NCI-H1105 (cell line): Measurements from ENCODE around the gene GFOD1.
"Not testable (repeated sequence)": the region's sequence is repeated elsewhere in the genome, so short reads cannot be mapped to it uniquely, and the experiment has no call there.

Source experiments
- DNase-seq: peaks from one replicate; lab custom pipeline; 2025; lab: John Stamatoyannopoulos, UW

Gene GFOD1

GRCh38 chr6:13511913-13512717 lies 24.7 kb upstream of the GFOD1 start:
- no peak for DNase-seq

DNA sequence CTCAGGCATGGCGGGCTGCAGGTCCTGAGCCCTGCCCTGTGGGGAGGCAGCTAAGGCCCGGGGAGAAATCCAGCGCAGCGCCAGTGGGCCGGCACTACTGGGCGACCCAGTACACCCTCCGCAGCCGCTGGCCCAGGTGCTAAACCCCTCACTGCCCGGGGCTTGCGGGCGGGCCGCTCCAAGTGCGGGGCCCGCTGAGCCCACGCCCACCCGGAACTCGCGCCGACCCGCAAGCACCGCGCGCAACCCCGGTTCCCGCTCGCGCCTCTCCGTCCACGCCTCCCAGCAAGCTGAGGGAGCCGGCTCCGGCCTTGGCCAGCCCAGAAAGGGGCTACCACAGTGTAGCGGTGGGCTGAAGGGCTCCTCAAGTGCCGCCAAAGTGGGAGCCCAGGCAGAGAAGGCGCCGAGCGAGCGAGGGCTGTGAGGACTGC lies 23.8 kb upstream of the GFOD1 start:
- DNase-seq = not testable (repeated sequence)

DNA sequence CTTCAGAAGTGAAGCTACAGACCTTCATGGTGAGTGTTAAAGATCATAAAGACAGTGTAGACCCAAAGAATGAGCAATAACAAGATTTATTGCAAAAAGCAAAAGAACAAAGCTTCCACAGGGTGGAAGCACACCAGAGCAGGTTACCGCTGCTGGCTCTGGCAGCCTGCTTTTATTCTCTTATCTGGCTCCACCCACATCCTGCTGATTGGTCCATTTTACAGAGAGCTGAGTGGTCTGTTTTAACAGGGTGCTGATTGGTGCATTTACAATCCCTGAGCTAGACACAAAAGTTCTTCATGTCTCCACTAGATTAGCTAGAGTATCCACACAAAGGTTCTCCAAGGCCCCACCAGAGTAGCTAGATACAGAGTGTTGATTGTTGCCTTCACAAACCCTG lies 23.0 kb upstream of the GFOD1 start:
- DNase-seq = not testable (repeated sequence)

DNA sequence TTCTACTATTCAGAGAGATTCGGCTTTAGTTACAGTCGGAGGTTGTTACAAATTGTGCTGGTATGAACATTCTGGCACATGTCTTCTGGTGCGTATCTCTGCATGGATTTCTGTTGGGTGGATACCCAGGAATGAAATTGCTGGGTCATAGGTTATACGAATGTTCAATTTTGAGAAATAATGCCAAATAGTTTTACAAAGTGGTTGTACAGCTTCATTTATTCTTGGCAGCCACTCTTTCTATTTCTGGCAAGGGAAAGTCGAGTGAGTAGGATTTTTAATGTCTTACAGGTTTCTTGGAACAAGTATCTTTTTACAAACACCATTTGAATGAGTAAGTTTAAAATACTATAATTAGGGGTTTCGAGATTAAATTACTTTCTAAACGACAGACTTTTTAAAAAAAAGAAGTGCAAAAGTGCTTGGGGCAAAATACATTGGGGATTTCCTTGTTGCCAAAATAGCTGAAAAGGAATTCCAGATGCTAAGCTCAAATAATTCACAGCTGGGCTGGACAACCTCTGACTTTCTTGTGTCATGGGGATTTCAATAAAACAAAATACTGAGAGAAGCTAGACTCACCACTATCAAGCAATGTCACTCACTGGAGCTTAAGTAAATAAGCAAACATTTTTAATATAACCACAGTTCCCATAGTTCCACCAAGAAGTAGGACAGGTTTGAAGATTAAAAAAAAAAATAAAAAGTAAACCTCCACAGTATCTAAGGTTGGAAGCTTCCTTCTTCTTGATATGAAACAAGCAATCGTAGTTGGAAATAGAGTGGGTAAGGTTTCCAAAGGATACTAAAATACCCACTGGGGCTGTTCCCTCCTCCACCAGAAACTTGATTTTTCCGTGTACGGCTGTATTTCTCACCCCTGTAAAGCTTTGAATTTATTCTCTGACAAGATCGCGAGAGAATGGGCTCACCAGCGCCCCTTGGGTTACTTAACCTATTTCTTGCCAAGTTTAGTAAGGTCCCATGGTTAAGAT lies 21.6 kb upstream of the GFOD1 start:
- DNase-seq = no peak

GRCh38 chr6:13507306-13507860 lies 20.0 kb upstream of the GFOD1 start:
- no peak for DNase-seq

DNA sequence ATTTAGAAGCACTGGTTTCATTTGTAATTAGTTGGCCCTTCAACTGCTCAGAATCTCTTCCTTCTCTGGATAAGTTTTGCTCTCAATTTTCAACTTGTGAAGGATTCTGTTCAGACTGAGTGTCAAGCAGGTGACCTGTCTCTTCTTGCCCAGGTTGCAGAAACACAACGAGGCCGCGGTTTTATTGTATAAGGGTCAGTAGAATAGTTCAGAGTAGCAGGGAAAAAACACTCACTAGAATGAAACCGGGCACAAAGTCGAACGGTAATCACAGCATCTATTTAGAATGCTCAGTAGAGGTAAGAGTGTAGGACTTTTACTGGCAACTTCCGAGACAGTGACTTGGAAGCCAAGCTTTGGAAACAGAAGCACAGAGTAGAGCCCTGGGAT lies 17.9 kb upstream of the GFOD1 start:
- no peak for DNase-seq

DNA sequence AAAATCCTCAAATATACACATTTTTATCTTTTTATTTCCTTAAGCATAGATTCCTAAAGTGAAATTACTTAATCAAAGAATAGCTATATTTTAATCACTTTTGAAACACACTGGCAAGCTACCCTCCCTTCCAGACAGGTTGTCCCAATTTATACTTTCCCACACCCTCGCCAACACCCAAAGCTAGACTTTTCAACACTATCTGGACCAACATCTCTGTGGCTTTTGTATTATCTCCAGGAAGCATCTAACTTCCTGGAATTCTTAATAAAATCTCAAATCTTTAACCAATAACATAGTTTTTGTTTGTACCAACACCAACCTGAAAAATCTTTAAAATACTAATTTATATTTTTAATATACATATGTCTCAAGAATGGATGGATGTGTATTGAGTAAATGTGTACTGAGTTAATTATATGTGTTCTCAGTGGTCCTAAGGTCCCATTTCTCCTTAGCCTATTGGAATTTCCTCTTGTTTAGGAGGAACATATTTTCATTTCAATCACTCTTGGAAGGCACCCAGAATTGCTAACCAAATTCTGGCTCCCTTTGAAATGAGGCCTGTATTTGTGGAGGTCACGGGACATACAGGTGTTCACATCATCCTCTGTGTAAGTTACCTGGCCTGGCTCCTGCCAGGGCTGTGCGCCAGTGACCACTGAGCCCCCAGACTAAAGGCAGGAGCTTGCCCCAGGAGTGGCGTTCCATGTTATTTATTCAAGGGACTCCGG lies 17.4 kb upstream of the GFOD1 start:
- DNase-seq = no peak

- no peak for DNase-seq
Observed at GRCh38 chr6:13500915-13501314, 13.5 kb upstream of the GFOD1 start.

DNA sequence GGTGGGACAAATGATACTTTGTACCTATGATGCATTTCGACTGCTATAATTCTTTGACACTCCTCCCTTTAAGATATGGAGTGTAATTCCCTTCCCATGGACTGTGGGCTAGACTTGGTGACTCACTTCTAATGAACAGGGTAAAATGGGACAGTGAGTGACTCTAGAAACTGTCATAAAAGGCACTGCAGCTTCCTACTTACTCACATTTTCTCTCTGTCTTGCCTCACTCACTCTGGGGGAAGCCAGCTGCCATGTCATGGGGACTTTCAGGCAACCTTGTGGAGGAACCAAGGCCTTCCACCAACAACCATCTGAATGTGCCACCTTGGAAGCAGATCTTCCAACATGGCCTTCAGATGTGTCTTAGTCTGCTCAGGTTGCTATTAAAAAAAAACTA lies 12.9 kb upstream of the GFOD1 start:
- no peak for DNase-seq

DNA sequence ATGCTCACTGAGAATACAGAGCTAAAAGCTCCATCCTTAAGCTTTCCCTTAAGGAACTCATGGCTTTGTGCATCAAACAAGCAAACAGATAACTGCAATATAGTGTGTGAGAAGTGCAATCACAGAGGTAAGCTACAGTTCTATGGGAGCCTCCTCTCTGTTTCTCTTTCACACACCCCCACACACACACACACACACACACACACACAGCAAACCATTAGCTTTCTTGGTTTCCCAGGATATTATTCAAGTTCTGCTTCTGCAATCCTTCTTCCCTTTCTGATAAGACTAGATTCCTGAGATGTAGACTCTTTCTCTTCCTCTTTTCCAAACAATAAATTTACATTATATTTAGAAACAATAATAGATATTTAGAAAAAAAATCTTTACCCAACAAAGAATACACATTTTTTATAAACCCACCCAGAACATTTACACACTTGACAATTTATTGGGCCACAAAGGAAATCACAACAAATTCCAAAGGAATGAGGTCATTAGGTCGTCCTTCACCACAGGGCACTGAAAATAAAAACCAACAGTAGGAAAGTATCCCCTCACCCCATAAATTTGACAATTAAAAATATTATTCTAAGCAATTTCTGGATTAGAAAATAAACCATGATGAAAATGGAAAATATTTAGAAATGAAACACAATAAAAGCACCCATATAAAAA lies 9.3 kb upstream of the GFOD1 start:
- no peak for DNase-seq

DNA sequence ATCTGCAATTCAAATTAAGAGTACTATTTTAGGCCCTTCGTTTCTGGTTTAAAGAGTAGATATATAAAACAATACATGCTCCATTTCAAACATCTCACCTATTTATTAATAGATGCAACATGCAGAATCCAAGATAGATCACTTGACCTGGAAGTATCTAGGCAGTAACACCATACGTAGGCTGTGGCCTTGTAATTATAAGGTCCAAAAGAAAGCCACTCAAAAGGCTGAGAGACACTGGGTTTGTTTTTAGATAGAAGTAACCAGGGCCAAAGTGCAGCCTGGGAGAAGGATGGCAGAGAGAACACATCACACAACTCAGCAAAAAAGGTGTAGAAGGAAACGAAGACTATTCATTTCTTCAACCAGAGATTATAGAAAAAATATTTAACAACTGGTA lies 8.4 kb upstream of the GFOD1 start:
- DNase-seq = no peak

DNA sequence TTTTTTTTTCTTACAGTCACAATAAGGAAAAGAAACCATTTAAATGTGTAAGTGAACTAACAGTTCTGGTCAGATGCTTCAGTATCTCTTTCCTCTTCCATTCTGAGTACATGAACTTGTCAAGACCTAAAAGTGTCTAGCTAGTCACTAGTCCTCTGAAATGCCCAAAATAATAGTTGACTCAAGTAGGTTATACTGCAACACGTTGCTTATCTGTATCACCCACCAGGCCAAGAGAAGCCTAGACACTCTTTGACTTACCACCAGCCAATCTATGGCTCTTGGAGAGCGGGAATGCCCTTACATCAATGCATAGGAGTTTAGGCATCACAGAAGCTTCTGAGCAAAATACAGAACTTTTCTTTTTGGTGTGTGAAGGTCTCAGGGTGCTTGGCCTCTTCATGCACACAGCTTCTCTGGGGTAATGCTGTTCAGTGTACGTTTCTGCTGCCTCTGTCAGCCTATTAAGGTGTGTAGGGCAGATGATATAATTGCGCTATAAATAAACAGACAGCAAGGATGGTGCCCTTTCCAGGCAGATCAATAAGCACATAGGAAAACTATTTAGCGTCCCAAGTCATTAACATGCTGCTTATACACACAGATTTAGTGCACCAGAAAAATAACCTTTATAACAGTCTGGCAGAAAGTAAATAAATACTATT lies 7.8 kb upstream of the GFOD1 start:
- no peak for DNase-seq

GRCh38 chr6:13494137-13494536 lies 6.7 kb upstream of the GFOD1 start:
- DNase-seq = no peak

GRCh38 chr6:13493147-13493546 lies 5.7 kb upstream of the GFOD1 start:
- DNase-seq = no peak

DNA sequence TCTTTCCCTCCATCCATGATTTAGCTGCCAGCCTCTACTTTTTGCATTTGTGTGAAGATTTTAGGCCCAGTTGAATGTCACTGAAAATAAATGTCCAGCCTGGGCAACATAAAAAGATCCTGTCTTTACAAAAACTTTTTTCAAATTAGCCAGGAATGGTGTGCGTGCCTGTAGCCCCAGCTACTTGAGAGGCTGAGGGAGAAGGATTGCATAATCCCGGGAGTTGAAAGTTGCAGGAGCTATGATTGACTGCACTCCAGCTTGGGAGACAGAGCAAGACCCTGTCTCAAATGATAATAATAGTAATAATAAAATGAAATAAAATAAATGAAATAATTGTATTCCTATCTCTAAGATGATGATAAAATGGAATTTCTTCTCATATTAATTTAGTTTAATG lies 5.0 kb upstream of the GFOD1 start:
- no peak for DNase-seq

- no peak for DNase-seq
Observed at GRCh38 chr6:13491538-13491937, 4.1 kb upstream of the GFOD1 start.

GRCh38 chr6:13490402-13490801 lies 3.0 kb upstream of the GFOD1 start:
- DNase-seq = no peak

DNA sequence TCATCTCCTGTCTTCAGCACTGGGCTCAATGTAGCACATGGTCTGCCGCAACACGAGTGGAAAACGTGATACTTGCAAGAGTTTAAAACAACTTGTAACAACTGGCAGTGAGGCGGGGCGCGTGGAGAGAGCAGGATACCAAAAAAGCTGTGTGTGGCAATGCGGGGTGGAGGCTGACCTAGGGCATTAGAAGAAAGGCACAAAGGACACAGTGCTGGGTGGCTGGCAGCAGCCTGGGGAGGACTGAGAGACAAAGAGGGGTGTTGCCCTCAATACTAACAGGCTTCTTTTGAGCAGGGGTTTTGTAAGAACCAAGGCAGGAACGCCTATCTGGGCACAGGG lies 1.5 kb upstream of the GFOD1 start:
- DNase-seq = no peak

- no peak for DNase-seq
Observed at GRCh38 chr6:13488015-13488895, 855 bp upstream of the GFOD1 start.

DNA sequence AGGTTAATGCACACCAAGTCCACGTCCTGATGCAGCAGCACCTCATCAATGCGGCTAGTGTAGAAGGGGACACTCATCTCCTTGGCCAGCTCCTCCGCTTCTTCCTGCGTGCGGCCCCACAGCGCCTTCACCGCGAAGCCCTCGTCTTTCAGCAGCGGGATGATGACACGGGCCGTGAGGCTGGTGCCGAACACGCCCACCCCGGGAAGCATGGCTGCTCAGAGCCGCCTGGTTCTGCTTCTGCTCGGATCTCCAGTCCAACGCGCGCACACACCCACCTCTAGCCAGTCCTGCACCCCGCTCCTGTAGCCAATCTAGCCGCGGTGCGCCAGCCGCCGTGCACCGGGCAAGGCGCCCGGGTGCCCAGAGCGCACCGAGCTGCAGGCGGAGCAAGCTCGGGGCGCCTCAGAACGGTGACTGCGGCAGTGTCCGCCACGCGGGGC lies 700 bp downstream of the GFOD1 start:
- DNase-seq = peak; percentile 31
